Retinal pigment epithelial cell (primary cell): ENCODE results near the gene APEH.

ENCODE experiments used
- DNase-seq: peaks from one replicate; pipeline ENCODE4 v3.0.0-alpha.2; 2010; ENCODE audit warnings: low read depth
- H3K4me3 ChIP-seq: 2 replicates; pipeline ENCODE4 v1.5.1; 2011; ENCODE audit warnings: mild to moderate bottlenecking, low read length, control low read depth, moderate library complexity
- TF ChIP-seq, protein P1 (sequence below): conservative IDR thresholded peaks from 2 replicates; pipeline ENCODE4 v1.5.1; 2011; ENCODE audit warnings: low read depth, low read length, control low read depth, inconsistent platforms

The APEH gene

DNA sequence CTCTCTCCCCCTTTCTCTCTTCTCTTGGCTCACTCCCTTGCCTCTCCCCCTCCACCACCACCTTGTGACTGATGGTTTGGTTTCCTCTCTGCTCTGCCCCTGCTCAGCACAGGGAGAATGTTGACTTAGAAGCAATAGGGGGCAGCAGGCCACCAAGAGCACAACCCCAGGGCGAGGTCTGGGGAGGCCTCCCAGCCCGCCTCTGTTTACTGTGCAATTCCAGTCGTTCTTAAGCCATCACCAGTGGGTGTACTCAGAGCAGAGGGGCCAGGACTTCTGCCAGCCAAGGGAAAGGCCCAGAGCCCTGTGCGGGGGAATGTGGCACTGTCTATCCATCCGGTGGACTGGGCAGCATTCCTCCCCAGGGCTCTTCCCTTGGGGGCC lies 5.7 kb upstream of the APEH start:
- H3K4me3 ChIP-seq, result no peak overlapping the region
- TF ChIP-seq, protein P1, sequence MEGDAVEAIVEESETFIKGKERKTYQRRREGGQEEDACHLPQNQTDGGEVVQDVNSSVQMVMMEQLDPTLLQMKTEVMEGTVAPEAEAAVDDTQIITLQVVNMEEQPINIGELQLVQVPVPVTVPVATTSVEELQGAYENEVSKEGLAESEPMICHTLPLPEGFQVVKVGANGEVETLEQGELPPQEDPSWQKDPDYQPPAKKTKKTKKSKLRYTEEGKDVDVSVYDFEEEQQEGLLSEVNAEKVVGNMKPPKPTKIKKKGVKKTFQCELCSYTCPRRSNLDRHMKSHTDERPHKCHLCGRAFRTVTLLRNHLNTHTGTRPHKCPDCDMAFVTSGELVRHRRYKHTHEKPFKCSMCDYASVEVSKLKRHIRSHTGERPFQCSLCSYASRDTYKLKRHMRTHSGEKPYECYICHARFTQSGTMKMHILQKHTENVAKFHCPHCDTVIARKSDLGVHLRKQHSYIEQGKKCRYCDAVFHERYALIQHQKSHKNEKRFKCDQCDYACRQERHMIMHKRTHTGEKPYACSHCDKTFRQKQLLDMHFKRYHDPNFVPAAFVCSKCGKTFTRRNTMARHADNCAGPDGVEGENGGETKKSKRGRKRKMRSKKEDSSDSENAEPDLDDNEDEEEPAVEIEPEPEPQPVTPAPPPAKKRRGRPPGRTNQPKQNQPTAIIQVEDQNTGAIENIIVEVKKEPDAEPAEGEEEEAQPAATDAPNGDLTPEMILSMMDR, result peak; percentile 15
- no peak for DNase-seq

DNA sequence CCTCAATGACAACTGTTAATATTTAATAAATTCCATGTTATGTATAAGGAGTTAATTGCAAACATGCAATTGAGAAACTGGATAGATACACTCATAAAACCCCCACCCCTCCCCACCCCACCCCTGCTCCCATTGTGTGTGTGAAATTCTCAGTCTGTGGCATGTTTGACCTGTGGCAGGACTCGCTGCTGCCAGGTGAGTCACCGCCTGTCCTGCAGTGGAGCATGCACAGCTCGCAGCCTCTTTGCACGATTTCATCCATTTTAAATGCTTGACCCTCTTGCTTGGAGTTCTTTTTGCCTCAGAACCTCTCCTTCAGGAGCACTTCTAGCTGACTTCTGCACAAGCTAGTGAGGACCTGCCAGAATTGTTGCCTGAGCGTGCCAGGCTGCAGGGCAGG lies 5.3 kb upstream of the APEH start:
- H3K4me3 ChIP-seq, result no peak overlapping the region
- no peak for DNase-seq
- TF ChIP-seq, protein P1, result no peak

DNA sequence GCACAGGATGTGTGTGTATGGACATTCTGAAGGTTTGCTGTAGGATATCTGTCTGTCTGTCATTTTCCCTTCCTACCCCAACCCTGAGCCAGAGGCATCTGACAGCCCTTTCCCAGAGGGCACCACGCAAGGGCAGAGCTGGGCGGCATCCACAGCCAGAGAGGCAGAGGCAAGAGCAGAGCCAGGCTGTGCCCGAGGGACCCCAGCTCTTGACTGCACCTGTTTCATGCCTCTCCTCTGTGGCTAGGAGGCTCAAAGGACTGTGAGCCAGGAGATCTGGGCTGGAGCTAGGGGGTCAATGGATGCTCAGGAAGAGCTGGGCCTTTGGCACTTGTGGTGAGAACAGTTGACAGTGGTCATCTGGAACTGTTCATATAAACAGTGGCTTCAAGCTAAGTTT lies 4.8 kb upstream of the APEH start:
- no peak overlapping the region for H3K4me3 ChIP-seq
- TF ChIP-seq, protein P1, result no peak
- DNase-seq, result no peak

DNA sequence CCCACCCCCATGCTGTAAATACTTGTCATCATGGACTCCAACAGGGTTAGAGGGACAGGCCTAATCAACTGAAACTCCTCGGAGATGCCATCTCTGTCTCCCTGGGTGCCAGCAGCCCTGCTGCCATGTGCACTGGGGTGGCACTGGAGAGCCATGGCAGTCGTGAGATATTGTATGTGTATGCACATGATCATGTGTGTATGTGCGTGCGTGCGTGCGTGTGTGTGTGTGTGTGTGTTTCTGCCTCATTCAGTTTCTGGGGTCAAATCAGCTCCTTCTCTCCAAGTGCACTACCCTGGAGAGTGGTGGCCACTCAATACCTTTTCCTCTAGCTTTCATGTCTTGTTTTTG lies 3.2 kb upstream of the APEH start:
- TF ChIP-seq, protein P1, result no peak
- DNase-seq, result no peak

DNA sequence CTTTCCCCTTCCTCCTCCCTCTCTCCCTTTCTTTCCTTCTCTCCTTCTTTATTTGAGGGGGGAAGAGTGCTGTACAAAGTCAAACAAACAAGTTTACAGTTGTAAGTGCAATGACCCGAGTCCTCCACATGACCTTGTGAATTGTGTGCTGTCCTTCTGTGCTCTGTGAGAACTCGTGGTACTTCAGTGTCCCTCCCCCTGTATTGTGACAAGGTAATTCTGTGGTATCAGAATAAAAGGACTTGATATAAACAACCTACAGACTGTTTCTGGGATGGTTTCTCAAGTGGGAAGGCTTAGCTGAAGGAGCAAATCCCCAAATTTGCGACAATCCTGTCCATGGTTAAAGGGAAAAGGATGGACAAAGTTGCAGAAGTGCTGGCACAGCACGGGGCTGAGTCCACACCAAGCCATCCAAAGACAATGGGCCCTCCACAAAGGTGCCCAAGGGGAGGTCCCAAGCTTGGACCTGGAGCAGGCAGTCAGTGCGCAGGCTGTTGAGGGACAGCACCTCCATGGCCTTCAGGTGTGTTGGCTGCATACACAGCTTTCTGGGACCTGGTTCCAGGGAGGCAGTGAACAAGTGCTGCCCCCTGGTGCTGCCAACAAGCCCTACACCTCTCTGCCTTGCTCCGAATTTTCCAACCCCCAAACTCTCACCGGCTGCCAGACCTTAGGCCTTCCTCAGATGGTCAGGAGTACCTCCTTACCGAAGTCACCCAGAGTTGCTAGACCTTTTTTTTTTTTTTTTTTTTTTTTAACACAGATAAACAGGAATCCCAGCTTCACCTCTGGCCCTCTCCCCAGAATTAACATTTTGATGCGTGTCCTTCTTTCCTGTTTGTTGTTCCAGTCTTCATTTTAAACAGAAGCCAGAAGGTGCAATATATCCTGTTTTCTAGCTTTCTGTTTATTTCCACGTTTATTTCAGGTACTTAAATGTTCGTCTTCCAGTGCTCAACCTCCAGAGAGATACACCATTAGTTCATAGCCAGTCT lies 2.6 kb upstream of the APEH start:
- DNase-seq, result no peak
- TF ChIP-seq, protein P1, result peak; percentile 96
- no peak overlapping the region for H3K4me3 ChIP-seq

More for the DNA sequence above, 3.2 kb upstream of the APEH start:
- H3K4me3 ChIP-seq, result no peak overlapping the region

DNA sequence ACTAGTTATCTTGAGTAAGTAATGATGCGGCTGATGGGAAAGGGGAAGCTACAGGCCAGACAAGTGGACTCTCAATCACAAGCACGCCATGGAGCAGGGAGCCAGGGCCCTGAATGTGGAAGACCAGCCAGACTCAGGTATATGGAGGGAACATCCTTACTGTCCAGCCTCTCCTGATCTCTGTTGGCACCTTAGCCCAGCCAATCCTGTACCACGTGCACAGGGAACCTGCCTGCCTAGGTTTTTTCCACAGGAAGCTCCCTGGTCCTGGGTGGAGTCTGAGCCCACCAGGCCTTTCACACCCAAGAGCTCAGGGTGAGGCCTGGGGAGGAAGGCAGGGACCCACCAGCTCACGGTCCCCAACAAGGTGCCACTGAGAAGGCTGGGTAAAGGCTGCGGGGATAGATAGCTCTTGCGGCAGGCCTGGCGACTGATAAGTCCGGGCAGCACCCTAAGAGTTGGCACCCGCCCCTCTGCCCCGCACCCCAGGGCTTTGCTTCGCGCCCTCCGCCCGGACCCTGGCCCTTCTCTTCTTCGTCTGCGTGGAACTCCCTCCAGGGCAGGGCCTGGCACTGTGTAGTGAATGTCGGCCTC lies 933 bp upstream of the APEH start:
- no peak for DNase-seq
- H3K4me3 ChIP-seq, result peak overlapping the region; percentile 72

More for the DNA sequence above, 933 bp upstream of the APEH start:
- TF ChIP-seq, protein P1, result no peak
